NCI-H460 (cell line): ENCODE data around the gene STARD3. TPM values are rescaled to one million over a fixed set of nuclear protein-coding genes. Genes with fewer than 3 reads are reported as not detected.

Source experiments
- DNase-seq: peaks from one replicate; pipeline ENCODE4 v3.0.0-alpha.2; 2016; ENCODE audit warnings: low read depth; ENCODE audit errors: extremely low read depth
- total RNA-seq: library from RNA; depleted of rRNA; stranded (reverse); fragments of >200 nt; shearing (Covaris generic); gene quantifications from 2 replicates; pipeline ENCODE4 v1.2.3, GENCODE V29; 2014

The STARD3 gene
- total RNA-seq, 1 experiment from 2014 or later: 33.2 TPM

- no peak for DNase-seq
Measured at GRCh38 chr17:39658346-39658745, 21.4 kb downstream of the STARD3 start.

GRCh38 chr17:39658760-39659159 lies 21.8 kb downstream of the STARD3 start:
- no peak for DNase-seq

- no peak for DNase-seq
Measured at GRCh38 chr17:39659279-39660010, 22.5 kb downstream of the STARD3 start.

- no peak for DNase-seq
Measured at GRCh38 chr17:39660011-39660360, 23.0 kb downstream of the STARD3 start.

- DNase-seq: no peak
Measured at GRCh38 chr17:39660397-39661385, 23.7 kb downstream of the STARD3 start.

GRCh38 chr17:39661744-39662541 lies 25.0 kb downstream of the STARD3 start:
- no peak for DNase-seq

- DNase-seq: no peak
Measured at GRCh38 chr17:39662551-39663339, 25.8 kb downstream of the STARD3 start.

GRCh38 chr17:39663340-39663687 lies 26.4 kb downstream of the STARD3 start:
- DNase-seq: no peak

- no peak for DNase-seq
Measured at GRCh38 chr17:39663688-39664580, 27.0 kb downstream of the STARD3 start.

- no peak for DNase-seq
Measured at GRCh38 chr17:39664581-39665561, 27.9 kb downstream of the STARD3 start, which contains the start of gene TCAP. TCAP (plus strand) TSS chr17:39665349; CDS start chr17:39665360, 11 bp downstream.

GRCh38 chr17:39665642-39666224 lies 28.8 kb downstream of the STARD3 start:
- DNase-seq: no peak

GRCh38 chr17:39666231-39666600 lies 29.3 kb downstream of the STARD3 start:
- no peak for DNase-seq

GRCh38 chr17:39666601-39667261 lies 29.8 kb downstream of the STARD3 start:
- no peak for DNase-seq

- DNase-seq: no peak
Measured at GRCh38 chr17:39667262-39667944, 30.5 kb downstream of the STARD3 start.

GRCh38 chr17:39667945-39668924 lies 31.3 kb downstream of the STARD3 start, which contains the start of gene PNMT:
PNMT (plus strand) TSS chr17:39668453; CDS start chr17:39668476, 23 bp downstream.
- DNase-seq: peak; percentile 59
